Measurements from ENCODE around the gene CFAP100.

- no peak for TF ChIP-seq CTCF (IDR thresholded peaks at IDR 0.05; ENCODE audit: insufficient read depth, low read depth, low read length)
- TF ChIP-seq EZH2 (IDR thresholded peaks at IDR 0.05; ENCODE audit: insufficient read depth, low read length): no peak
Measured at GRCh38 chr3:126468028-126468891, 73.6 kb downstream of the CFAP100 start.
